T-helper 2 cell (primary cell): ENCODE results near the gene RPGR.

ENCODE experiments used
- DNase-seq, 5 experiments: peaks; one replicate each; pipeline versions ENCODE4 v3.0.0 to v3.0.0-alpha.2; 2012 to 2022
- total RNA-seq, 2 donors: gene quantifications; one replicate each; lab custom pipeline; 2026; lab: John Stamatoyannopoulos, UW

The RPGR gene
- 24.6 to 27.7 reads per million in 2 donors for total RNA-seq

GRCh38 chrX:38327007-38327774, at the start of gene RPGR:
RPGR (minus strand) TSS chrX:38327509; CDS start chrX:38327367, 142 bp downstream.
- DNase-seq = peak; percentile 74 to 94 (median 87)

GRCh38 chrX:38376747-38377146, 49.4 kb upstream of the RPGR start:
- no peak for DNase-seq

GRCh38 chrX:38375891-38376290, 48.6 kb upstream of the RPGR start:
- peak in 1 of 5 experiments; percentile 0 for DNase-seq

- no peak for DNase-seq
Measured at GRCh38 chrX:38374431-38374830, 47.1 kb upstream of the RPGR start.

GRCh38 chrX:38371641-38372040, 44.3 kb upstream of the RPGR start:
- no peak for DNase-seq

- DNase-seq = no peak
Measured at GRCh38 chrX:38368774-38369173, 41.5 kb upstream of the RPGR start.

GRCh38 chrX:38365954-38366353, 38.6 kb upstream of the RPGR start:
- DNase-seq = no peak

GRCh38 chrX:38363046-38363445, 35.7 kb upstream of the RPGR start:
- DNase-seq = no peak

GRCh38 chrX:38357747-38358673, 30.7 kb upstream of the RPGR start:
- no peak for DNase-seq

GRCh38 chrX:38356401-38356800, 29.1 kb upstream of the RPGR start:
- no peak for DNase-seq

GRCh38 chrX:38352362-38352761, 25.1 kb upstream of the RPGR start, which contains the start of gene OTC:
OTC (plus strand) TSS chrX:38352604; CDS start chrX:38352697, 93 bp downstream.
- no peak for DNase-seq

- no peak for DNase-seq
Measured at GRCh38 chrX:38351346-38351745, 24.0 kb upstream of the RPGR start.

GRCh38 chrX:38347136-38347535, 19.8 kb upstream of the RPGR start:
- DNase-seq = peak in 1 of 5 experiments; percentile 15

GRCh38 chrX:38346150-38346549, 18.8 kb upstream of the RPGR start:
- no peak for DNase-seq

GRCh38 chrX:38342853-38343778, 15.8 kb upstream of the RPGR start:
- no peak for DNase-seq

GRCh38 chrX:38341442-38341841, 14.1 kb upstream of the RPGR start:
- DNase-seq = no peak

- no peak for DNase-seq
Measured at GRCh38 chrX:38336538-38337240, 9.4 kb upstream of the RPGR start.

- no peak for DNase-seq
Measured at GRCh38 chrX:38335382-38335781, 8.1 kb upstream of the RPGR start.

- no peak for DNase-seq
Measured at GRCh38 chrX:38332505-38332904, 5.2 kb upstream of the RPGR start.

- DNase-seq = no peak
Measured at GRCh38 chrX:38327775-38328081, 419 bp upstream of the RPGR start.

GRCh38 chrX:38326086-38326485, 1.2 kb downstream of the RPGR start:
- DNase-seq = no peak

- no peak for DNase-seq
Measured at GRCh38 chrX:38320819-38321218, 6.5 kb downstream of the RPGR start.
